Endodermal cell (in vitro differentiated cells): ENCODE data around the gene ADK. TPM values are rescaled to one million over a fixed set of nuclear protein-coding genes. Genes with fewer than 3 reads are reported as not detected.
"Not testable (repeated sequence)": the region's sequence is repeated elsewhere in the genome, so short reads cannot be mapped to it uniquely, and the experiment has no call there.

ENCODE experiments used
- DNase-seq: peaks from one replicate; pipeline ENCODE4 v3.0.0-alpha.2; 2017
- H3K27ac ChIP-seq: 2 replicates; pipeline ENCODE4 v1.5.1; 2013; ENCODE audit warnings: mild to moderate bottlenecking, low read depth, low read length, moderate library complexity
- H3K27me3 ChIP-seq: 2 replicates; pipeline ENCODE4 v1.6.1; 2013; ENCODE audit warnings: mild to moderate bottlenecking, low read length, moderate library complexity; ENCODE audit not compliant: insufficient read depth, control insufficient read depth, poor library complexity, severe bottlenecking
- H3K36me3 ChIP-seq: 2 replicates; pipeline ENCODE4 v1.7.0; 2013; ENCODE audit warnings: mild to moderate bottlenecking, low read length, moderate library complexity; ENCODE audit not compliant: control insufficient read depth, insufficient read depth
- H3K4me1 ChIP-seq: one replicate; pipeline ENCODE4 v1.7.0; 2013; ENCODE audit warnings: low read length; ENCODE audit not compliant: control insufficient read depth, insufficient read depth
- H3K4me3 ChIP-seq: 2 replicates; pipeline ENCODE4 v1.5.1; 2013; ENCODE audit warnings: mild to moderate bottlenecking, low read length, moderate library complexity
- H3K9ac ChIP-seq: 2 replicates; pipeline ENCODE4 v1.6.1; 2013; ENCODE audit warnings: mild to moderate bottlenecking, low read length, moderate library complexity; ENCODE audit not compliant: poor library complexity, severe bottlenecking; ENCODE audit errors: extremely low read depth
- H3K9me3 ChIP-seq: 2 replicates; pipeline ENCODE4 v1.6.1; 2013; ENCODE audit warnings: mild to moderate bottlenecking, low read length, moderate library complexity; ENCODE audit not compliant: control insufficient read depth
- H3K27ac Mint-ChIP-seq: 2 replicates; pipeline ENCODE4 v1.8.0; 2020; ENCODE audit warnings: mixed read lengths
- H3K27me3 Mint-ChIP-seq: 2 replicates; pipeline ENCODE4 v1.8.0; 2021; ENCODE audit warnings: mild to moderate bottlenecking, mixed read lengths; ENCODE audit not compliant: insufficient read depth
- H3K36me3 Mint-ChIP-seq: 2 replicates; pipeline ENCODE4 v1.8.0; 2020; ENCODE audit warnings: low read depth, mixed read lengths
- H3K4me1 Mint-ChIP-seq: 2 replicates; pipeline ENCODE4 v1.8.0; 2020; ENCODE audit warnings: mixed read lengths
- H3K4me3 Mint-ChIP-seq: 2 replicates; pipeline ENCODE4 v1.8.0; 2020; ENCODE audit warnings: mild to moderate bottlenecking, moderate library complexity, mixed read lengths
- H3K9me3 Mint-ChIP-seq: 2 replicates; pipeline ENCODE4 v1.8.0; 2020; ENCODE audit warnings: mild to moderate bottlenecking, mixed read lengths
- WGBS, 2 experiments: methylation state at CpG; one replicate each; pipeline versions ENCODE4 v1.1.5 to v1.1.7; 2013; ENCODE audit warnings: missing lambda C conversion rate in 2 of 2, mixed read lengths in 1 of 2; ENCODE audit not compliant: insufficient coverage in 1 of 2, insufficient read length in 1 of 2; 5-methylcytosine and 5-hydroxymethylcytosine counted together
- total RNA-seq, 2 donors: library from RNA; stranded (reverse); fragmentation: NEBNext Ultra II Directional in 1 of 2; extraction: Animal tissue kit (Norgen Biotek cat#: 25700) in 1 of 2; gene quantifications; 2 replicates in 1 of 2; 3 replicates in 1 of 2; pipeline ENCODE4 v1.2.1, GENCODE V29; 2021
- TF ChIP-seq, protein P1 (sequence below): fragments of 200-600 bp; sonication (generic); conservative IDR thresholded peaks from 2 replicates; pipeline ENCODE4 v1.5.0; 2021; ENCODE audit warnings: antibody characterized with exemption, mild to moderate bottlenecking

The ADK gene
- total RNA-seq, 2 donors from 2014 or later, result 23.6 to 36.7 TPM

DNA sequence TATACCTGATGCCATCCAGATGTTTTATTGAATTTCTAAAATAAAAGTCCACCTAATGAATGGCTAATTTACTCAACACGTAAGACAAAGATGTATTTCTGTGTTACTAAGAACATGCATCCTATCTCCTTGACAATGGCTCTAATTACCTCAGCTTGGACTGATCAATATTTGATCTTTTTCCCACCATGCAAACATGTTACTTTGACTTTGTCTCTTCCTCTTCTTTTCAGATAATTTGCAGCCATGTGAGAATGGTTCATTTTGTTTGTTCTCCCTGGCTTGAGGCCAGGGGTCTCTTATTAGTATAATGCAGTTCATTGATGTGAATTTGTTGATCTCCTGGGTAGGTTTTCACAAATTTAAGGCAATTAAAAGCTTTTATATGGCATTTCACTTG lies 302.1 kb downstream of the ADK start:
- Histone ChIP-seq H3K27ac (no peak overlapping the region), H3K4me3 (no peak overlapping the region), H3K9me3 (no peaks in the 10 kb centered on the region), H3K27me3 (no peaks in the 10 kb centered on the region), H3K9ac (no peak overlapping the region), H3K36me3 (no peaks in the 10 kb centered on the region), H3K4me1 (peaks cover 23% of the 10 kb centered on the region)
- Mint-ChIP-seq H3K36me3 (peaks cover 8% of the 10 kb centered on the region), H3K9me3 (peaks cover 18% of the 10 kb centered on the region), H3K27me3 (no peaks in the 10 kb centered on the region), H3K4me1 (peaks cover 22% of the 10 kb centered on the region), H3K27ac (peak overlapping the region; percentile 3), H3K4me3 (no peak overlapping the region)
- WGBS, 2 experiments, result 71 to 89% methylated on average over 1 of the region's 1 CpG
- DNase-seq, result no peak
- TF ChIP-seq, protein P1, sequence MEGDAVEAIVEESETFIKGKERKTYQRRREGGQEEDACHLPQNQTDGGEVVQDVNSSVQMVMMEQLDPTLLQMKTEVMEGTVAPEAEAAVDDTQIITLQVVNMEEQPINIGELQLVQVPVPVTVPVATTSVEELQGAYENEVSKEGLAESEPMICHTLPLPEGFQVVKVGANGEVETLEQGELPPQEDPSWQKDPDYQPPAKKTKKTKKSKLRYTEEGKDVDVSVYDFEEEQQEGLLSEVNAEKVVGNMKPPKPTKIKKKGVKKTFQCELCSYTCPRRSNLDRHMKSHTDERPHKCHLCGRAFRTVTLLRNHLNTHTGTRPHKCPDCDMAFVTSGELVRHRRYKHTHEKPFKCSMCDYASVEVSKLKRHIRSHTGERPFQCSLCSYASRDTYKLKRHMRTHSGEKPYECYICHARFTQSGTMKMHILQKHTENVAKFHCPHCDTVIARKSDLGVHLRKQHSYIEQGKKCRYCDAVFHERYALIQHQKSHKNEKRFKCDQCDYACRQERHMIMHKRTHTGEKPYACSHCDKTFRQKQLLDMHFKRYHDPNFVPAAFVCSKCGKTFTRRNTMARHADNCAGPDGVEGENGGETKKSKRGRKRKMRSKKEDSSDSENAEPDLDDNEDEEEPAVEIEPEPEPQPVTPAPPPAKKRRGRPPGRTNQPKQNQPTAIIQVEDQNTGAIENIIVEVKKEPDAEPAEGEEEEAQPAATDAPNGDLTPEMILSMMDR, result no peak

DNA sequence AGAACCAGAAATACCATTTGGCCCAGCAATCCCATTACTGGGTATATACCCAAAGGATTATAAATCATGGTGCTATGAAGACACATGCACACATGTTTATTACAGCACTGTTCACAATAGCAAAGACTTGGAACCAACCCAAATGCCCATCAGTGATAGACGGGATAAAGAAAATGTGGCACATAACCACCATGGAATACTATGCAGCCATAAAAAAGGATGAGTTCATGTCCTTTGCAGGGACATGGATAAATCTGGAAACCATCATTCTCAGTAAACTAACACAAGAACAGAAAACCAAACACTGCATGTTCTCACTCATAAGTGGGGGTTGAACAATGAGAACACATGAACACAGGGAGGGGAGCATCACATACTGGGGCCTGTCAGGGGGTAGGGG lies 306.5 kb downstream of the ADK start:
- not testable (repeated sequence) for H3K9me3 ChIP-seq, H3K27me3 ChIP-seq, H3K4me3 ChIP-seq, H3K4me1 Mint-ChIP-seq, DNase-seq, H3K27me3 Mint-ChIP-seq, H3K9ac ChIP-seq, H3K27ac ChIP-seq, H3K4me1 ChIP-seq, H3K4me3 Mint-ChIP-seq, H3K27ac Mint-ChIP-seq, H3K36me3 ChIP-seq, H3K36me3 Mint-ChIP-seq
- peaks cover 18% of the 10 kb centered on the region for H3K9me3 Mint-ChIP-seq
- 96 to 100% methylated on average over 1 of the region's 1 CpG for WGBS, 2 experiments

DNA sequence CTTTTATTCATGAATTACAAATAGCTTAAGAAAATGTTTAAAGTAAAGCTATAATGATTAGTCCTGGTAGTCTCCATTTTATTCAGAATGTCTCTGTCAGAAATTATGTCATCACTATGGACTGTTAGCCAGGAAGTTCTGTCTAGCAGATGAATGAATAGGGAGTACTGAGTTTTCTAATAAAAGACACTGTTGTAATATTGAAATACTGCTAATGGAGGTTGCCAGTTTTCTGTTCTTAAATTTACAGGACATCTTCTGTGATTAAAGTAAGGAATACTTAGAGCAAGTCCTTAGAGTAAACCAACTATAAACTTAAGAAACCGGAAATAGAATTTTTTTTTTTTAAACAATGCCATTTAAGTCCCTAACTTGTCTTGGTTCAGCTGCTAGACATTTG lies 309.8 kb downstream of the ADK start:
- peaks cover 17% of the 10 kb centered on the region for H3K9me3 Mint-ChIP-seq
- H3K4me3 ChIP-seq, result no peak overlapping the region
- 78 to 97% methylated on average over 1 of the region's 1 CpG for WGBS, 2 experiments
- no peaks in the 10 kb centered on the region for H3K4me1 ChIP-seq
- no peaks in the 10 kb centered on the region for H3K27me3 ChIP-seq
- no peaks in the 10 kb centered on the region for H3K27me3 Mint-ChIP-seq
- H3K9me3 ChIP-seq, result no peaks in the 10 kb centered on the region
- TF ChIP-seq, protein P1, result no peak
- no peak overlapping the region for H3K27ac Mint-ChIP-seq
- no peak for DNase-seq
- H3K9ac ChIP-seq, result no peak overlapping the region
- no peak overlapping the region for H3K4me3 Mint-ChIP-seq
- peak overlapping the region; percentile 73 for H3K27ac ChIP-seq
- peaks cover 3% of the 10 kb centered on the region for H3K4me1 Mint-ChIP-seq
- no peaks in the 10 kb centered on the region for H3K36me3 ChIP-seq
- peaks cover 7% of the 10 kb centered on the region for H3K36me3 Mint-ChIP-seq

DNA sequence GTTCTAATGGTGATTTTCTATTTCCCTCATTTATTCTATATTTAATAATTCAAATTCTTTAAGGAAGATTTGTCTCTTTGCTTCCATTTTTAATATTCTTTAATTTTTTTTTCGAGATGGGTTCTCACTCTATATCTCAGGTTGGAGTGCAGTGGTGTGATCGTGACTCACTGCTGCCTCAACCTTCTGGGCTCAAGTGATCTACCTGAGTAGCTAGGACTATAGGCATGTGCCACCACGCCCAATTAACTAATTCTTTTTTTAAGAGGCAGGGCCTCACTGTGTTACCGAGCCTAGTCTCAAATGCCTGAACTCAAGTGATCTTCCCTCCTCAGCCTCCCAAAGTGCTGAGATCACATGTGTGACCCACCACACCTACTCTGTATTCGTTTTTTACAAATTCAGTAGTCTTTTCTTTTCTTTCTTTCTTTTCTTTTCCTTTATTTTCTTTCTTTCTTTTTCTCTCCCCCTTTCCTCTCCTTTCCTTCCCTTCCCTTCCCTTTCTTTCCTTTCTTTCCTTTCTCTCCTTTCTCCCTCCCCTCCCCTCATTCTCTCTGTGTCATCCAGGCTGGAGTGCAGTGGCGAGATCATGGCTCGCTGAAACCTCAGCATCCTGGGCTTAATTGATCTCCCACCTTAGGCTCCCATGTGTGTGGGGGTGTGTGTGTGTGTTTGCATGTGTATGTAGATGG lies 323.1 kb downstream of the ADK start:
- Histone ChIP-seq H3K9ac (no peak overlapping the region), H3K4me3 (no peak overlapping the region), H3K9me3 (no peaks in the 10 kb centered on the region), H3K27me3 (no peaks in the 10 kb centered on the region), H3K4me1 (no peaks in the 10 kb centered on the region), H3K27ac (no peak overlapping the region), H3K36me3 (no peaks in the 10 kb centered on the region)
- H3K27ac Mint-ChIP-seq, result no peak overlapping the region
- H3K36me3 Mint-ChIP-seq, result peaks cover 2% of the 10 kb centered on the region
- 96% methylated on average over 5 to 7 of the region's 7 CpGs for WGBS, 2 experiments
- H3K4me3 Mint-ChIP-seq, result no peak overlapping the region
- no peaks in the 10 kb centered on the region for H3K9me3 Mint-ChIP-seq
- no peak for DNase-seq
- H3K4me1 Mint-ChIP-seq, result no peaks in the 10 kb centered on the region
- TF ChIP-seq, protein P1, result no peak
- H3K27me3 Mint-ChIP-seq, result no peaks in the 10 kb centered on the region

DNA sequence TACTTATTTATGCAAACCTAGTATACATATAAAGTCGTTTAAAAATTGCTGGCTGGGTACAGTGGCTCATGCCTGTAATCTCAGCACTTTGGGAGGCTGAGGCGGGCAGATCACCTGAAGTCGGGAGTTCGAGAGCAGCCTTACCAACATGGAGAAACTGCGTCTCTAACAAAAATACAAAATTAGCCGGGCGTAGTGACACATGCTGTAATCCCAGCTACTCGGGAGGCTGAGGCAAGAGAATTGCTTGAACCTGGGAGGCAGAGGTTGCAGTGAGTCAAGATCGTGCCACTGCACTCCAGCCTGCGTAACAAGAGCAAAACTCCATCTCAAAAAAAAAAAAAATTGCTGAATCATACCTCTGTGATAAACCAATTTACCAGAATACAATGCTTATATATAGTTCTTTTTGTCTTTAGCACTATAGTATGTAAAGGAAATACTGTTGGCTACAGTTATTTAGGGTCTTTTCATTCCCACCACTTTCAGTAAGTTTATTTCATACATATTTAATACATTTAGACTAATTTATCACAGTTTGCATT lies 325.2 kb downstream of the ADK start:
- peak overlapping the region; percentile 26 for H3K27ac Mint-ChIP-seq
- H3K4me3 ChIP-seq, H3K27me3 Mint-ChIP-seq, H3K9me3 Mint-ChIP-seq, H3K27ac ChIP-seq, H3K9me3 ChIP-seq, H3K4me3 Mint-ChIP-seq, H3K36me3 ChIP-seq, H3K4me1 ChIP-seq, H3K4me1 Mint-ChIP-seq, DNase-seq, H3K36me3 Mint-ChIP-seq, H3K9ac ChIP-seq, H3K27me3 ChIP-seq: not testable (repeated sequence)
- 95 to 97% methylated on average over 9 to 10 of the region's 10 CpGs for WGBS, 2 experiments
